Mesenchymal stem cell (in vitro differentiated cells and primary cell): ENCODE results near the gene SLIT3.

ENCODE experiments used
- DNase-seq: peaks from one replicate; pipeline ENCODE4 v3.0.0-alpha.2; 2013
- H2AFZ ChIP-seq: one replicate; pipeline ENCODE4 v1.6.1; 2013; ENCODE audit warnings: low read depth, mild to moderate bottlenecking, control low read depth, inconsistent platforms, low read length, moderate library complexity
- H2AK5ac ChIP-seq: 2 replicates; pipeline ENCODE4 v1.6.1; 2013; ENCODE audit warnings: low read length, moderate library complexity, mild to moderate bottlenecking, inconsistent platforms; ENCODE audit not compliant: severe bottlenecking
- H2BK120ac ChIP-seq: one replicate; pipeline ENCODE4 v1.6.1; 2013; ENCODE audit warnings: low read depth, mild to moderate bottlenecking, inconsistent platforms, low read length, moderate library complexity
- H2BK12ac ChIP-seq, 2 experiments: one replicate each; pipeline ENCODE4 v1.6.1; 2013; ENCODE audit warnings: inconsistent platforms in 2 of 2, low read length in 2 of 2, mild to moderate bottlenecking in 2 of 2, moderate library complexity in 2 of 2, control low read depth in 1 of 2
- H2BK15ac ChIP-seq: one replicate; pipeline ENCODE4 v1.6.1; 2013; ENCODE audit warnings: mild to moderate bottlenecking, low read depth, inconsistent platforms; ENCODE audit not compliant: poor library complexity, severe bottlenecking
- H2BK5ac ChIP-seq: 2 replicates; pipeline ENCODE4 v1.6.1; 2013; ENCODE audit warnings: low read depth, mild to moderate bottlenecking, low read length, control low read depth, inconsistent platforms; ENCODE audit not compliant: poor library complexity, severe bottlenecking
- H3K14ac ChIP-seq, 2 experiments: one replicate each; pipeline ENCODE4 v1.6.1; 2013; ENCODE audit warnings: inconsistent platforms in 2 of 2, low read length in 2 of 2, control low read depth in 1 of 2, mild to moderate bottlenecking in 1 of 2, moderate library complexity in 1 of 2
- H3K18ac ChIP-seq, 2 experiments: one replicate each; pipeline ENCODE4 v1.6.1; 2013; ENCODE audit warnings: inconsistent platforms in 2 of 2, low read length in 2 of 2, control low read depth in 1 of 2, low read depth in 1 of 2, mild to moderate bottlenecking in 1 of 2
- H3K23ac ChIP-seq, 2 experiments: one replicate each; pipeline ENCODE4 v1.6.1; 2013; ENCODE audit warnings: inconsistent platforms in 2 of 2, low read length in 2 of 2, mild to moderate bottlenecking in 2 of 2, moderate library complexity in 2 of 2, control low read depth in 1 of 2
- H3K27ac ChIP-seq: 2 replicates; pipeline ENCODE4 v1.5.1; 2013; ENCODE audit warnings: mild to moderate bottlenecking, moderate library complexity, low read length, control low read depth, inconsistent platforms; ENCODE audit not compliant: poor library complexity, severe bottlenecking
- H3K27me3 ChIP-seq, 2 experiments: 2 replicates each; pipeline versions ENCODE4 v1.6.1 to v1.7.0; 2013; ENCODE audit warnings: low read length in 2 of 2, mild to moderate bottlenecking in 2 of 2, moderate library complexity in 2 of 2, control low read depth in 1 of 2, inconsistent platforms in 1 of 2; ENCODE audit not compliant: control insufficient read depth in 1 of 2, insufficient read depth in 1 of 2
- H3K36me3 ChIP-seq, 2 experiments: 2 replicates each; pipeline versions ENCODE4 v1.6.1 to v1.7.0; 2013; ENCODE audit warnings: low read length in 2 of 2, control low read depth in 1 of 2, inconsistent platforms in 1 of 2, low read depth in 1 of 2, mild to moderate bottlenecking in 1 of 2; ENCODE audit not compliant: insufficient read depth in 2 of 2, control insufficient read depth in 1 of 2
- H3K4ac ChIP-seq, 2 experiments: one replicate each; pipeline ENCODE4 v1.6.1; 2013; ENCODE audit warnings: inconsistent platforms in 2 of 2, low read length in 2 of 2, mild to moderate bottlenecking in 2 of 2, moderate library complexity in 2 of 2, control low read depth in 1 of 2, low read depth in 1 of 2
- H3K4me1 ChIP-seq: 2 replicates; pipeline ENCODE4 v1.6.1; 2013; ENCODE audit warnings: low read depth, low read length, control low read depth; ENCODE audit not compliant: control insufficient read depth, insufficient read depth
- H3K4me2 ChIP-seq: 2 replicates; pipeline ENCODE4 v1.6.1; 2013; ENCODE audit warnings: low read length, mild to moderate bottlenecking, inconsistent platforms; ENCODE audit not compliant: poor library complexity, severe bottlenecking
- H3K4me3 ChIP-seq, 2 experiments: 2 replicates each; pipeline versions ENCODE4 v1.5.1 to v1.7.0; 2013; ENCODE audit warnings: low read length in 2 of 2, mild to moderate bottlenecking in 2 of 2, control low read depth in 1 of 2, low read depth in 1 of 2; ENCODE audit not compliant: insufficient read depth in 1 of 2
- H3K79me1 ChIP-seq: replicated peaks from 2 replicates; pipeline ENCODE4 v1.6.1; 2013; ENCODE audit warnings: mild to moderate bottlenecking, control low read depth, low read length, inconsistent platforms; ENCODE audit not compliant: poor library complexity, severe bottlenecking
- H3K9ac ChIP-seq: 2 replicates; pipeline ENCODE4 v1.7.0; 2013; ENCODE audit warnings: mild to moderate bottlenecking, low read length, moderate library complexity
- H3K9me3 ChIP-seq: 2 replicates; pipeline ENCODE4 v1.7.0; 2013; ENCODE audit warnings: mild to moderate bottlenecking, low read length; ENCODE audit not compliant: control insufficient read depth
- H4K8ac ChIP-seq: one replicate; pipeline ENCODE4 v1.6.1; 2013; ENCODE audit warnings: inconsistent platforms, mild to moderate bottlenecking, low read length, moderate library complexity
- H4K91ac ChIP-seq: one replicate; pipeline ENCODE4 v1.6.1; 2013; ENCODE audit warnings: mild to moderate bottlenecking, low read length, inconsistent platforms
- WGBS: methylation state at CpG from one replicate; pipeline ENCODE4 v1.1.7; 2013; ENCODE audit warnings: mixed read lengths; 5-methylcytosine and 5-hydroxymethylcytosine counted together

SLIT3 gene

GRCh38 chr5:168992016-168992415 lies 308.9 kb downstream of the SLIT3 start:
- Histone ChIP-seq H2AFZ (no peak overlapping the region), H3K4ac (no peak overlapping the region), H3K4me3 (no peak overlapping the region), H3K79me1 (no peaks in the 10 kb centered on the region), H2BK15ac (no peak overlapping the region), H3K9me3 (no peaks in the 10 kb centered on the region), H4K8ac (no peak overlapping the region), H3K27me3 (peaks cover 0 to 39% of the 10 kb centered on the region in 2 experiments), H2BK5ac (no peak overlapping the region), H2AK5ac (no peak overlapping the region), H3K4me2 (no peak overlapping the region), H3K4me1 (no peaks in the 10 kb centered on the region), H3K27ac (no peak overlapping the region), H3K9ac (no peak overlapping the region), H3K36me3 (peaks cover 0 to 21% of the 10 kb centered on the region in 2 experiments), H3K18ac (no peak overlapping the region), H2BK12ac (no peak overlapping the region), H4K91ac (no peak overlapping the region), H3K14ac (no peak overlapping the region), H3K23ac (no peak overlapping the region), H2BK120ac (no peak overlapping the region)
- DNase-seq: no peak
- WGBS: 77% methylated on average over 5 of the region's 5 CpGs

GRCh38 chr5:168991311-168991710 lies 309.6 kb downstream of the SLIT3 start:
- Histone ChIP-seq H3K9me3 (no peaks in the 10 kb centered on the region), H3K27me3 (peaks cover 0 to 36% of the 10 kb centered on the region in 2 experiments), H3K27ac (no peak overlapping the region), H3K4me3 (no peak overlapping the region), H2BK15ac (no peak overlapping the region), H4K91ac (no peak overlapping the region), H3K79me1 (no peaks in the 10 kb centered on the region), H3K4me2 (no peak overlapping the region), H3K23ac (no peak overlapping the region), H3K4ac (no peak overlapping the region), H3K9ac (no peak overlapping the region), H3K4me1 (no peaks in the 10 kb centered on the region), H3K14ac (no peak overlapping the region), H3K18ac (no peak overlapping the region), H2AK5ac (no peak overlapping the region), H2BK12ac (no peak overlapping the region), H2AFZ (no peak overlapping the region), H2BK120ac (no peak overlapping the region), H3K36me3 (peaks cover 0 to 14% of the 10 kb centered on the region in 2 experiments), H2BK5ac (no peak overlapping the region), H4K8ac (no peak overlapping the region)
- DNase-seq: no peak
- WGBS: 57% methylated on average over 1 of the region's 2 CpGs

- H2BK120ac ChIP-seq: no peak overlapping the region
- no peak overlapping the region for H3K4me2 ChIP-seq
- WGBS: 85% methylated on average over 4 of the region's 4 CpGs
- H3K4me3 ChIP-seq: no peak overlapping the region
- H2BK5ac ChIP-seq: no peak overlapping the region
- no peak for DNase-seq
- no peak overlapping the region for H3K9ac ChIP-seq
- H3K27ac ChIP-seq: no peak overlapping the region
- H3K18ac ChIP-seq: no peak overlapping the region
- no peak overlapping the region for H3K4ac ChIP-seq
- no peak overlapping the region for H3K23ac ChIP-seq
- peaks cover 0 to 10% of the 10 kb centered on the region in 2 experiments for H3K36me3 ChIP-seq
- no peaks in the 10 kb centered on the region for H3K4me1 ChIP-seq
- H4K91ac ChIP-seq: no peak overlapping the region
- H3K9me3 ChIP-seq: no peaks in the 10 kb centered on the region
- H2AK5ac ChIP-seq: no peak overlapping the region
- H2BK15ac ChIP-seq: no peak overlapping the region
- H2BK12ac ChIP-seq: no peak overlapping the region
- no peaks in the 10 kb centered on the region for H3K79me1 ChIP-seq
- H3K14ac ChIP-seq: no peak overlapping the region
- peaks cover 0 to 36% of the 10 kb centered on the region in 2 experiments for H3K27me3 ChIP-seq
- no peak overlapping the region for H4K8ac ChIP-seq
- H2AFZ ChIP-seq: no peak overlapping the region
Observed at GRCh38 chr5:168990679-168991078, 310.3 kb downstream of the SLIT3 start.

GRCh38 chr5:168989731-168990505 lies 311.0 kb downstream of the SLIT3 start:
- 78% methylated on average over 7 of the region's 8 CpGs for WGBS
- H2BK15ac ChIP-seq: no peak overlapping the region
- H2AFZ ChIP-seq: no peak overlapping the region
- H4K91ac ChIP-seq: no peak overlapping the region
- H3K4me2 ChIP-seq: no peak overlapping the region
- no peak overlapping the region for H3K23ac ChIP-seq
- H3K79me1 ChIP-seq: no peaks in the 10 kb centered on the region
- no peaks in the 10 kb centered on the region for H3K4me1 ChIP-seq
- DNase-seq: no peak
- H3K18ac ChIP-seq: no peak overlapping the region
- H3K36me3 ChIP-seq: peaks cover 0 to 10% of the 10 kb centered on the region in 2 experiments
- no peak overlapping the region for H3K9ac ChIP-seq
- no peak overlapping the region for H2BK120ac ChIP-seq
- no peaks in the 10 kb centered on the region for H3K9me3 ChIP-seq
- no peak overlapping the region for H3K27ac ChIP-seq
- H4K8ac ChIP-seq: no peak overlapping the region
- H2BK5ac ChIP-seq: no peak overlapping the region
- H2BK12ac ChIP-seq: no peak overlapping the region
- no peak overlapping the region for H3K4ac ChIP-seq
- no peak overlapping the region for H2AK5ac ChIP-seq
- no peak overlapping the region for H3K4me3 ChIP-seq
- no peak overlapping the region for H3K14ac ChIP-seq
- H3K27me3 ChIP-seq: peaks cover 0 to 36% of the 10 kb centered on the region in 2 experiments
